Muscle layer of duodenum (tissue), 2 donors: ENCODE results near the gene DOCK1.

ENCODE experiments used
- H3K27ac ChIP-seq: one replicate; pipeline ENCODE4 v1.7.0; 2013; ENCODE audit warnings: mild to moderate bottlenecking, low read length
- H3K27me3 ChIP-seq: one replicate; pipeline ENCODE4 v1.7.0; 2013; ENCODE audit warnings: low read depth, mild to moderate bottlenecking, control low read depth, low read length
- H3K36me3 ChIP-seq, 2 donors: one replicate each; pipeline ENCODE4 v1.7.0; 2013; ENCODE audit warnings: low read length in 2 of 2, control low read depth in 1 of 2, mild to moderate bottlenecking in 1 of 2; ENCODE audit not compliant: insufficient read depth in 2 of 2, control insufficient read depth in 1 of 2
- H3K4me1 ChIP-seq, 2 donors: one replicate each; pipeline ENCODE4 v1.7.0; 2013; ENCODE audit warnings: low read length in 2 of 2, mild to moderate bottlenecking in 2 of 2, control low read depth in 1 of 2, moderate library complexity in 1 of 2; ENCODE audit not compliant: insufficient read depth in 2 of 2, control insufficient read depth in 1 of 2
- H3K4me3 ChIP-seq, 2 donors: one replicate each; pipeline ENCODE4 v1.7.0; 2013; ENCODE audit warnings: low read length in 2 of 2, low read depth in 1 of 2, mild to moderate bottlenecking in 1 of 2
- H3K9me3 ChIP-seq, 2 donors: one replicate each; pipeline ENCODE4 v1.7.0; 2013; ENCODE audit warnings: low read length in 2 of 2, control low read depth in 1 of 2, mild to moderate bottlenecking in 1 of 2; ENCODE audit not compliant: control insufficient read depth in 1 of 2
- donor health status: healthy.

DOCK1 gene

DNA sequence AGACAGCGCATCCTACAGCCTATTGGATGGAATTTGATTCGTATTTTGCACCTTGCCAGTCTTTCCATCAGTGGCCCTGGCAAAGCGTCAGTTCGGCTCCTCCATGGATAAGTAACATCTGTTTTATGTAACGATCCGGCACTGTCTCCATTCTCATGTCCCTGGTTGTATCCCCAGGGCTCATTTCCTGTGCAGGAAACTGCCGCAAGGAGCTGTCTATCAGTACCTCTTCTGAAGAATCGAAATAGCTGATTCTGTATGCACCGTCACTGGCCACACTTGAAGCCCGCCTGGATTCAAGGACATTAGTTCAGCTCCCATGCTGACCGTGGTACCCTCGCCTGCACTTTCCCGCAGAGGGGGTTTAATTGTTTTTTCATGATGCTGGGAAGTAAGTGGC lies 590.8 kb downstream of the DOCK1 start:
- no peaks in the 10 kb centered on the region for H3K9me3 ChIP-seq
- H3K36me3 ChIP-seq, result no peaks in the 10 kb centered on the region
- no peak overlapping the region for H3K4me3 ChIP-seq
- H3K27me3 ChIP-seq, result no peaks in the 10 kb centered on the region
- H3K27ac ChIP-seq, result no peak overlapping the region
- no peaks in the 10 kb centered on the region for H3K4me1 ChIP-seq

DNA sequence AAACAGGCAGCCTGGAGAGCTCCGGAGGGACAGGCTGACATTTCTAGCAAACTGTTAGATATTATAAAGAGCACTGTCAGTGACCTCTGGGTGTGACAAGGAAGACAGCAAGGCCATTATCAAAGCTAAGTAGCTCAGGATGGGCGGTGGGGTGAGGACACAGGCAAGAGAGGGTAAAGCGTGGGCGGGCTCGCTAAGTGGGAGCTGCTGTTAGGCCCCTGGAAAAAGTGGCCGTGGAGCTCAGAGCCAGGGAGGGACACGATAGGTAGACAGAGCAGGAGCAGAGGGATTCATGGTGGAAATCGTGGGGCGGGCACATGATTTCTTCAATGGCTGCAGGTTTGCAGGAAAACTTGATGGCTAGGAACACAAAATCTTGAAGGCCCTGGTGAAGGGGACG lies 592.5 kb downstream of the DOCK1 start:
- Histone ChIP-seq H3K4me3 (no peak overlapping the region), H3K36me3 (no peaks in the 10 kb centered on the region), H3K4me1 (no peaks in the 10 kb centered on the region), H3K27me3 (no peaks in the 10 kb centered on the region), H3K27ac (no peak overlapping the region), H3K9me3 (no peaks in the 10 kb centered on the region)

DNA sequence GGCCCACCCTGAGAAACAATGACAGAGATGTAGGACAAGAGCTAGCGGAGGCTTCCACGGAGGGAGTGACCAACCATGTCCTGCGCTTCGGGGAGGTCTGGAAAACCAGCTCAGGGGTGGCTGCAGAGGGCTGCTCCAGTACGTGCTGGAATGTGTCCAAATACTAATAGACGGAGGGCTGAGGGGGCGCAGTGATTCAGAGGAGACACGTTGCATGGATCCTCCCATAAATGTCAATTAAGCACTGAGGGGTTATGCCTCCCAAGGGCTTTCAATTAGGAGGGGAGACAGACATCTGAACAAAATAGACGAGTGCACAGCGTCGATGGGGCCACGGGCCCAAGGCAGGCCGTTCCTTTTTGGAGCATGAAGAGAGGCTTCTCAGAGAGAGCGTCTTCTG lies 592.9 kb downstream of the DOCK1 start:
- Histone ChIP-seq H3K4me3 (no peak overlapping the region), H3K9me3 (no peaks in the 10 kb centered on the region), H3K27me3 (no peaks in the 10 kb centered on the region), H3K36me3 (no peaks in the 10 kb centered on the region), H3K27ac (no peak overlapping the region), H3K4me1 (no peaks in the 10 kb centered on the region)

DNA sequence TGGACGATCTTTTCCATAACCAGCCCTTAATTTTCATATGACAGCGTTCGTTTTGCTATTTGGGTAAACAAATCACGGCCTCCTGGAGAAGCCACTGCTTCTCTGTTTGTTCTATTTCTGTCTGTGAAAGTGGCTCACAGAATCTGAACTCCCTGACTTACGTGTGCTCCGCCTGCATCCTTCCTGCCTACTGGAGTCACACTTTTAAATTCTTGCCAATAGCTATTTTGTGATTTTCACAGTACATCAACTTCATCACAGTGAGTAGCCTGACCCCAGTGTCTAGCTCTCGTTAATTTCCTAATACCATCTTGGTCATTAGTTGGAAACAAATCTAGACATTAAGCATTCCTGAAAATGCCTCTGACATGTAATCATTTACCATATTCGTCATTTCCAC lies 594.9 kb downstream of the DOCK1 start:
- Histone ChIP-seq H3K4me1 (no peaks in the 10 kb centered on the region), H3K27ac (no peak overlapping the region), H3K27me3 (no peaks in the 10 kb centered on the region), H3K36me3 (no peaks in the 10 kb centered on the region), H3K9me3 (no peaks in the 10 kb centered on the region), H3K4me3 (no peak overlapping the region)
